ENCODE results near the gene CCDC148.
A peak's percentile ranks its signal among the peaks of the same experiment; 100 is the strongest.

CCDC148 gene

DNA sequence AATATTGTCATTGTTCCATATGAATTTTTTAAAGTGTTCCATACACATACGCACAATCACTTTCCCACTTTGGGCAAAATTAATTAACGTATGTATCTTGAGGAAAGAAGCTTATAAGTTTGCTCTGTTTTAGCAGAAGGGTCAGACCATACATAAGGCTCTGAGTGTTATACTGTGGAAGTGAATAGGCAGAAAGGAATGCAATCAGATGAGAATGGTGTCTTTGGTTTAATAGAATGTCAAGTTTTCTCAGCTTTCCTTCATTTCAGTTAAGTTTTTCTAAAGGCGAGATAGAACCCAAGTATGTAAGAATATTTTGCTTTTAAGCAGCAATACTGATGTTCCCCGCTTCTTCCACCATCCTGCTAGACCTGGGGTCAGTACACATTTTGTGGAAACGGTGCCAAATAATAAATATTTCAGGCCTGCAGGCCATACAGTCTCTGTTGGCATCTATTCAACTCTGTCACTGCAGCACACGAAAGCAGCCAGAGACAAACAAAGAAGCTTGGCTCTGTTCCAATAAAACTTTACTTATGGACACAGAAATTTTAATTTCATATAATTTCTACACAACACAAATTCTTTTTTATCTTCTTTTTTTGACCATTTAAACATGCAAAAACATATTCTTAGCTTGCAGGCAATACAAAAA is 254.3 kb downstream of the CCDC148 start:
- no peak for DNase-seq

DNA sequence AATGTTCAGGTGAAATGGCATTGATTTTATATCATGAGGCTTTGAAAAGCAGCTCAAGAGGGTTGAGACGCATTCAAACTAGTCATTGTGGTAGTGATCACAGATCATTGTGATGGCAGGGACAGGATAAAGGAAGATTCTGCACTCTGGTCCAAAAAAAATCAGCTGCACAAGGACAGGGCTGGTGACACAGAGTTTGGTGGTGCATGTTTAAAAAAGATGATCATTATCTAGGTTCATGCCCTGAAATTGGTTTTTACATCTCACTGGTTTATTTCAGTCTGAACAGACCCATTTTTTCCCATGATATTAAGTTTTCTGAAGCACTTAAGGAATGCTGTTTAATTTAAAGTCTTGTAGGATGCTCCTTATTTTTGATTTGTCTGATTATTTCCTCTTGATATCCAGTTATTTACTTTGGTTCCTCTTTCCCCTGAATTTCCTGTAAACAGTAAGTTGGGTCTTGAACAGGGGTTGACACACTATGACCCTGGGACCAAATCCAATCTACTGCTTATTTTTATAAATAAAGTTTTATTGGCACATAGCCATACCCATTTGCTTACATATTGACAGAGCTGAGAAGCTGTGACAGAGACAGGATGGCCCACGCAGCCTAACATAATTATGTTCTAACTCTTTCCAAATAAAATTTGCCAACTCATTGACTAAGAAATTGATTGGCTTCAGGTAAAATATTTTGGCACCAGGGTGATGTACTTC is 256.5 kb downstream of the CCDC148 start:
- no peak for DNase-seq

DNA sequence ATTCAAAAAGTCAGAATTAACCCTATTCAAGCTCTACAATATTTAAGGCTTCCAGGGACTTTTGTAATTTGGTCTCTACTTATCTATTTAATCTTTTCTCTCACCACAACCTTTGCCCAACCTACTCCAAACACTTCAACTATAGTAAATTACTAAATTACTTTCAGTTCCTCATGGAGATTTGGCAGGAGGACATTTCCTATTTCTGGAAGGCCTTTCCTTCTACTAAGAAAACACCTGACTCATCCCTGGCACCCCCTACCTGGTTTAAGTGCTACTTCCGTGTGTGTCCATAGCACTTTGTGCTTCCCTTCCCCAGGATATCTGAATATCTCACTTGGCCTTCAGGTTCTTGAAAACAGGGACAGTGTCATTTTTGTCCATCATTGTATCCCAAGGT is 258.6 kb downstream of the CCDC148 start:
- no peak for DNase-seq

DNA sequence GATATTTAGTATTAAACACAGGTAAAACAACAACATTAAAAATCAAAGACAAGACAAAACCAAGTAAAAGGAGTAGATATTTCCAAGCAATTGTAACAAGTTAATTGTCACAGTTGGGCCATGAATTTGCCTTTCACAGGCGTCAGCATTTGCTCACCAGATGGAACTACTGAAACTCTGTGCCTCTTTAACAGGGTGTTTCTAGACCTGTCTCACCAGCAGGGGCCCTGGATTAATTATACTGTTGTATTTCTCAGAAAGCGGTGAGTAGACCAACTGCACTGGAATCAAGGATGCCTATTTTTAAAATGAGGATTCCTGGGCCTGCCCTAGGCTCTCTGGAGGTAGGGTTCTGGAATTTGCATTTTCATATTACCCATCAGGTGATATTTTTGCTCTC is 262.3 kb downstream of the CCDC148 start:
- peak; percentile 39 for DNase-seq

DNA sequence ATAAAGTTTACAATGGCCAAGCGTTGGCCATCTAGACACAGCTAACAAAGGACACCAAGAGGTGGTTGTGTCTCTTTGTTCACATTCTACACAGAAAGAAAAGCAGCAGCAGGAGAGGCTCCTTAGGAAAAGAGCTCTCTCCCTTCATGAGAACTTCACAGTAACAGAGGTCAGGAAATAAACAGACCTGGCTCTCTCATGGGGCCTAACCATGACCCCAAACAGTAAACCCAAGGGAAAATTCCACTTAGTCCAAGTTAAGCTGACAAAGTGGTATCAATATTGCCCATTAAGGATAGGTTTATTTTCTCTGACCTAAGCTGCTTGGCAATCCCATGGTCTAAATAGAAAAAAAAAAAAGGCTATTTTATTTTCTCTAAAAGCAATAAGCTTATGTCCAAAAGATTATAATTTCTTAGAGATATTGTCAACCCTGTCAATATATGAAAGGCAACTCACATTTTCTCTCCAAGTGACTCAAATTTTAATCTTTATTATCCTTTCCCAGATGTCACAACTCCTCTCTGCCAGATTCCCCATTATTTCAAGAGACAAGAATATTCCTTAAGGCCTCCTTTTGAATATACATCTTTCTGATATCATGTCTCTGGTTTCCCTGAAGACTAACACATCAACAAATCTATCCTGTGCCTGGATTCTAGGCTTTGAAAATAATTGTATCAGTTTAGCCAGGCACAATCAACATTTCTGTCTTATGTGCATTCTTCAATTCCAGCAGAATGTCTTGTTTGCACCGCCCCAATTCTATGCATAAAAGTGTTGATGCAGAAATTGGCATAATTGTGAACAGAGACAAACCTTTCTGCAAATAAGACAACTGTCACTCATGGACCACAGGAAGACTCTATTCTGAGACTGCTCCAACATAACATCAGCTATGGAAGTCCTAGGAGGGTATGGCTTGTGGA is 263.8 kb downstream of the CCDC148 start:
- no peak for DNase-seq

DNA sequence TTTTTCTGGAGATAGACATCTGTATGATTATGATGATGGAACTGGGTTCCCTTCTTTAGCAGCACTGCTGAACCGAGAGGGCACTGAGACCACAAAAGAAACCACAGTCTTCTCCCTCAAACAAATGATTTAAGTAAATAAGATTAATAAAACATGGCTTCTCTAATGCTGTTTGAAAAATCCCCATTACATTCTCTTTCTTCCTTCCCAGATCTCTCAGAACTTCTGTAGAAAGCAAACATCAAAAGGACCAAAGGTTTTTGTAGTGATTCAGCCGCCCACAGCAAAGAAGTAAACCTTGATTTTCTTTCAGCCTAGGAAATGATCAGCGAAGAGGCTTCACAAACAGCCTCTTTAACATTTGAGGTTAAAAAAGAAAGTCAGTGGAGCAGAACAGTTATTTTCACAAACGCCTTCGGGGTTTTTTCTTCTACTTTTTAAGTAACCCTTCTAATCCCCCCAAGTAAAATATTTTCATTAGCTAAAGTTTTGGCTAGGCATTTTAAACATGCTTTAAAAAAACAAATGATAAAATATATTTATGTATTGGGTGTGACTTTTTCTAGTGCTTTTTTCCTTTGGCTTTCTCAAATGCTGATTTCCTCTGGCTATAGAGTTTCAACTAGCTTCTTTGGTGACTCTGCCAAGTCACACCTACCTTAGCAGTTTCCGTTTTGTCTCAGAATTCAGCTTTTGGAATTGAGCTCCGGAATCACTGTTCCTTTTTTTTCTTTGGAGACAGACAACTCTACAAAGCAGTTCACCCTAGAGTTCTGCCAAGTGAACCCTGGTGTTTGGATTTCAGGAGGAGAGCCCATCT is 265.3 kb downstream of the CCDC148 start:
- DNase-seq = peak; percentile 50

DNA sequence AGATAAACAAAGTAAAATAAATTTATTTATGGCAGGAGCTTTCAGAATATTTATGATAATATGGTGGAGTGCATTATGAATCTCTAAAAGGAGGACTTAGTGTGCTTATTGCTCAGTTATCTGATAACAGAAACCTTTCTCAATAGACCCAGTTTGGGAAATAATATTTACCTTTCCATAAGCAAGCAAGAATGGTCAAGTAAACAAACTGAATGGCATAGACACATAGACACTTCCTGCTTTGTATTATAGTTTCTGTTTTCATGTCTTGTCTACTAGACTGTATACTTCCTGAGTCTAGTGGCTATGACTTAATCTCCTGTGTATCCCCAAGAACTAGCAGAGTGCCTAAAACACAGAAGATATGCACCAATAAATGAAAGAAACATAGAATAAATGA is 267.0 kb downstream of the CCDC148 start:
- no peak for DNase-seq

DNA sequence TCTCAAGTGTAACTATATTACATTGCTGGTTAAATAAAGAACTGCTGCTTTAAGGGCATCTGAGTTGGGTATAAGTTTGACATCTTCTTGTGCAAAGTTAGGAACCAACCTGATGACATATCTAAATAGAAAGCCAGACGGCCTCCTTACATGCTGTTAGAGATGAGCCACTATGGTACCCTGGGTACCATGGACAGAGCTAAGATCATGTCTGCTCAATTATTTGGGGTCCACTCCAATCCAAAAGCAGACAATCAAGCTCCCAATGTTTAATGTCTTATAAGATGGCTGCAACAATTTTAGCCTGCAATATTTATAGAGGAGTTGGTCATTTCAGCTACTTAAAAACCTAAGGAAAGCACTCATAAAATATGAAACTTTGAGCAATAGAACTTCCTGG is 268.6 kb downstream of the CCDC148 start:
- DNase-seq = no peak

DNA sequence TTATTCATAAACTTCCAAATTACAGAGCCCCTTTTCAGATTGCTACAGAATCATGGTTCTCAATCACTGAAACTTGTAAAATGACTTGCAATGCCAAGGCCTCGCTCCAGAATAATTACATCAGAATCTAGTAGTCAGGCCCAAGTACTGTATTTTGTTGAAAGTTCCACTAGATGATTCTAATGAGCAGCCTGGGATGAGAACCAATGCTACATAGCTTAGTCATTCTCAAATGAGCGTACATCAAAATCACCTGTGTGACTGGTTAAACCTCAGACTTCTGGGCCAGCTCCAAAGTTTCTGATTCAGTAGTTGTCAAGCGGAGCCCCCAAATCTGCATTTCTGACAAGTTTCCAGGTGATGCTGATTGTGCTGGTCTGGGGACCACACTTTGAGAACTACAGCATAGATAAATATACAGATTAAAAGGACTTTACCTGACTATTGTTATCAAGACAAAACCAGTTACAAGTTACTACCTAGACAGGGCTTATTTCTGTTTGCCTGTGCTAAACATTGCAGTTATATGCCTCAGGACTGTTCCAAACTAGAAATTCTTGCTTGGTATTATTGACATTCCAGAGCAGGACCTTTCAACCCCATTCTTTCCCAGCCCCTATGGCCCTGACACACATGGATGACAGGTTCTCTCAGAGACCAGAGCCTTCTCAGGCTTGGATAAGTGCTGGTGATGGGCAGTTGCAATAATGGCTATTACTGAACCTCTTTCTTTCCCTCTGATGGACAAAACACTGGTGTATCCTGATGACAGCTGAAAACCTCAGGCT is 271.8 kb downstream of the CCDC148 start:
- DNase-seq = no peak

DNA sequence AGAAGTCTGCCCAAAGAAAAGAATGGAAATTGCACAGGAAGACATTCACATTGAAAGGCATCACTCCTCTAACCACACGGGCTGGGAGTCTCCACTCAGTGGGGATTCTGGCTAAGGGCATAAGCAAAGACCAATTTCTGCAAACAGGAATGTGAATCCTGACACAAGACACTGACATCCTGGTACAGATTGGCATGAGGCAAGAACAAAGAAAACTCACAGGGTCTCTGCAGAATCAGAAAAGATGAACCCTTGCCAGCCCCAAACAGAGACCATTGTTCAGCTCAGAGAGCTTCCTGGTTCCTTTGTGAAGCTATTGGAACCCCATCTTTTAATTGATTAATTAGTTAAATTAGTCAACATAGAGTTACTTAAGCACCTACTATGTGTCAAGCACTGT is 272.6 kb downstream of the CCDC148 start:
- DNase-seq = no peak

DNA sequence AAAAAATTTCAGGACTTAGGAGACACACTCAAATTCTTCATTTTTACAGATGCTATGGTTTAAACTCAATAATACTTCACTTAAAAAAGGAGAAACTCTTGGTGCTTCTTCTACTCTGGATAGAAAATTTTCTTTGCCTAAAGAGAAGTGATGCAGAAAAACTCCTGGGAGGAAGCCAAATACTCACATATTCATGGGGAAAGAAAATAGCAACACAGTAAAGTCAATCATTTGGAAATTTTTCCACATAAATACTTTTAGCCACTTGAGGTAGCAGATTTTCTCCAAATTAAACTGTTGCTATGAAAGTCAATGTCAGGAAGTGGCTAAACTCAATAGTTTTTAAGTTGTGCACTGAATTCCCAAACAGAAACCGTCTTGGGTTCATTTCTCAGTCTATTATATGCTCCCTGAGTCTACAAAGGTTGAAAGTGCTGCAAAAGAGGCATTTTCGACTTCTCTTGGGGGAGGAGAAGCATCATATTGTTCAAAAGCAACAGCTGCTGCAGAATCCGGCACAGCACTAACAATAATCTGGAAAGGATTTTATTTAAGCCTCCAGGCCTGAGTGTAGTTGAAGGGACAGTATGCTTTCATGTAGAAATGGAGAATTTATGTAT is 273.8 kb downstream of the CCDC148 start:
- DNase-seq = peak; percentile 9

DNA sequence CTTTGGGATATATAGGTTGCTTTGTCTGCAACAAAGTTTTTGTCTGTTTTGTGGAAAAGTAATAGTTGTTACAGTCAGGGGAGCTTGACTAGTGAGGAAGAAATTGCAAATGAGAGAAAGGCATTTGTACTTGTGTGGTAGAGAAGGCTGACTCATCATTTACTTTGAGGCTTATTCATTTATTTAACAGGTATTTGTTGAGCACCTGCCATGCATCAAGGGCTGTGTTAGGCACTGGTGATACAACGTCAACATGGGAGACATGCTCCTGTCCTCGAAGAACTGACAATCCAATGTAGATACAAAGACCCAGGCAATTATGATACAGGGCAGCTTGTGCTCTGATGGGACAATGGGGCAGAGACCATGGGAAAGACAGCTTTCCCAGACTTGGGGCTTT is 275.4 kb downstream of the CCDC148 start:
- DNase-seq = no peak

DNA sequence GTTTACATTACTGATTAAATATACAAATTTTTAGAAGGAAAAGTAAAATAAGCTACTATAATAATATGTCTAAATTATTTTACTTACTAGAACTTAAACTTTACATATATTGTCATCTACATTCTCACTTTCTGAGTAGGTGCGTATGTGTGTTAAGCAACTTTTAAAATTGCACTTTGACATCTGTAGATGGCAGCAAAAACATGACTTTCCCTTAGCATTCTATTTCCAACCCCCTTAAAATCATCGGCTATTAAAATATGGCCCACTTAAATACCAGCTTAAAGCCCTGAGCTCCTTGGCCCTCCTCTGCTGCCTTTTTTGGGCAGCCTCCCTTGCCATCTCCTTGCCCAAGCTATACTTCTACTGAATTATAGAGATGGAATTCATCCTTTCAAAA is 276.9 kb downstream of the CCDC148 start:
- DNase-seq = peak; percentile 50

DNA sequence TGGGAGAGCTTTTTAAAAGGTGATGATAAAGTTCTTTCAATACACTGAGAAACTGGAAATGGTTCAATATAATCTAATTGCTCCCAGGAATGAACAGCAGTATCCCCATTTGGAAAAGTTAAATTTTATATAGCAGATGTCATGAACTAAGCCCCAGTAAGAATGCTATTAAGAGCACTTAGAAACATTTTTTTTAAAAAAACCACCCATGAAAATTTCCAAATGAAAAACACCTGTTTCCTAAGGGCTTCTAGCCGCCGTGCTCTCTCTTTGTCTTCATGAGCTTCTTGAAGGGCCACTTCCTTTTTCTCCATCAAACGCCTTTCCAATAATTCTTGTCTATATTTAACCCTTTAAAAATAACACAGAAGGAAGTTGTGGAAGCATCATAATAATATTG is 277.9 kb downstream of the CCDC148 start:
- DNase-seq = no peak

DNA sequence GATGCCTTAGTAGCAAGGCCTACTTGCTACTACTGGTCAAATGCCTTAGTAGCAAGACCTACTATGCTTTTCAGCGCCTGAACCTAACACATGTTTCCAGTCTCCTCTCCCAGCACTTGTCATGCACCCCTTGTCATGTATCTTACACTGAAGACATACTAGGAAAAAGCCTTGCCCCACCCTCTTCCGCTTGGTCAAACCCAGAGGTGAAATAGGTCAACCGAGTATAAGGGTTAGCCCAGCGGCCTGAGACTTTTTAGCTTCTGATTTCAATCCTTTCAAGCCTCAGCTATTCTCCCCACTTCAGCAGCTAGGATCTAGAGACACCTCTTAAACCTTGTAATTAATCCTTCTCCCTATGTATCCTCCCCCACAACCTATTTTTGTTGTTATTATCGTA is 281.6 kb downstream of the CCDC148 start:
- DNase-seq = no peak

DNA sequence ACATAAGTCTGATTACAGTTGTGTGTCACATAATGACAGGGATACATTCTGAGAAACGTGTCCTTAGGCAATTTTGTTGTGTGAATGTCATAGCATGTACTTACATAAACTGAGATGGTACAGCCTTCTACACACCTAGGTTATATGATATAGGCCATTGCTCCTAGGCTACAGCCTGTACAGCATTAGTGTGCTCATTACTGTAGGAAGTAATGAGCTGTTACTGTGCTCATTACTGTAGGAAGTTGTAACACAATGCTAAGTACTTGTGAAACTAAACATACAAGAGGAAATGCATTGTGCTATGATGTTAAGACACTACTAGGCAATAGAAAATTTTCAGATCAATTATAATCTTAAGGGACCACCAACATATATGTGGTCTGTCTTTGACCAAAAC is 282.1 kb downstream of the CCDC148 start:
- DNase-seq = no peak

DNA sequence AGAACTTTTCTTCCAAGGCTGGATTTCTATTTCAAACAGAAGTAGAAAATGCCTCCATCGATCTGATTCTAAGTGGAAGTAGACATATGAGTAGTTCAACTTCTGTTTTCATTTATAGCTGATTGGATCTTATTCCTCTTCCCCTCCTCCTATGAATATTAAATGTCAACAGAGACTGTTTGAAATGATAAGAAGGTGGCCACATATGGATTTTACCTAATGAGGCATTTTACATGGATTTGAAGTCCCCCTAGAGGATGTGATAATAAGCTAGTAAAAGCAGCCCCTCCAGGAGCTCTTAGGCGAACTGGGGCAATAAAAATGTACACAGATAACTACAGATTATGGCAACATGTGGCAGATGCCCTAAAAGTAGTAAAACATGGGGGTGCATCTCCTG is 283.8 kb downstream of the CCDC148 start:
- peak; percentile 59 for DNase-seq

DNA sequence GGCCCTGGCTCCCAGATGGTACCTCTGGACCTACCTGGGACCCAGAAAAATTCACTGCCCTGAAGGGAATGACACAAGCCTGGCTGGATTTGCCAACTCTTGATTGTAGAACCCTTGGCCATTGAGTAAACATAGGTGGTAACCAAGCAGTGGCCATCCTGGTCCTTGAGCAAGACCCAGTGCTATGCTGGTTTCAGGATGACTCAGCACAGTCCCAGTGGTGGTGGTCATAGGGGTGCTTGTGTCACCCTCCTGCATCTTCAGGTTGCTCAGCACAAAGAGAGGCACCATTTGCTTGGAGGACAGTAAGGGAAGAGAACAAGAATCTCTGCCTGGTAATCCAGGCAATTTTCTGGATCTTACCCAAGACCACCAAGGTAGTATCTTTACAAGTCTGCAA is 302.0 kb downstream of the CCDC148 start:
- no peak for DNase-seq

DNA sequence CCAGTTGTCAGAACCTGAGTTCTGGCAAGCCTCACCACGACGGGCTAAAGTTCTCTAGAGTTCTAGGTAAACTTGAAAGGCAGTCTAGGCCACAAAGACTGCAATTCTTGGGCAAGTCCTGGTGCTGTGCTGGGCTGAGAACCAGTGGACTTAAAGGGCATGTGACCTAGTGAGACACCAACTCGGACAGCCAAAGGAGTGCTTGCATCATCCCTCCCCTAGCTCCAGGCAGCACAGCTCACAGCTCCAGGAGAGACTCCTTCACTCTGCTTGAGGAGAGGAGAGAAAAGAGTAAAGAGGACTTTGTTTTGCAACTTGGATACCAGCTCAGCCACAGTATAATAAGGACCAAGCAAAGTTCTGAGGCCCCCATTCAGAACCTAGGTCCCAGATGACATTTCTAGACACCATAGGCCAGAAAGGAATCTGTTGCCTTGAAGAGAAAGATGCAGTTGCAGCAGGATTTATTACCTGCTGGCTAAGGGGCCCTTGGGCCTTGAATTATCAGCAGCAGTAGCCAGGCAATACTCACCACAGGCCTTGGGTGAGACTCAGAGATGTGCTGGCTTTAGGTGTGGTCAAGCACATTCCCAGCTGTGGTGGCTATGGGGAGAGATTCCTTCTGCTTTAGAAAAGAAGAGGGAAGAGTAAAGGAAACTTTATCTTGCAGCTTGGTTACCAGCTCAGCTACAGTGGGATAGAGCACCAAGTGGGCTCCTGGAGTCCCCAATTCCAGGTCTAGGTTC is 303.1 kb downstream of the CCDC148 start:
- no peak for DNase-seq

DNA sequence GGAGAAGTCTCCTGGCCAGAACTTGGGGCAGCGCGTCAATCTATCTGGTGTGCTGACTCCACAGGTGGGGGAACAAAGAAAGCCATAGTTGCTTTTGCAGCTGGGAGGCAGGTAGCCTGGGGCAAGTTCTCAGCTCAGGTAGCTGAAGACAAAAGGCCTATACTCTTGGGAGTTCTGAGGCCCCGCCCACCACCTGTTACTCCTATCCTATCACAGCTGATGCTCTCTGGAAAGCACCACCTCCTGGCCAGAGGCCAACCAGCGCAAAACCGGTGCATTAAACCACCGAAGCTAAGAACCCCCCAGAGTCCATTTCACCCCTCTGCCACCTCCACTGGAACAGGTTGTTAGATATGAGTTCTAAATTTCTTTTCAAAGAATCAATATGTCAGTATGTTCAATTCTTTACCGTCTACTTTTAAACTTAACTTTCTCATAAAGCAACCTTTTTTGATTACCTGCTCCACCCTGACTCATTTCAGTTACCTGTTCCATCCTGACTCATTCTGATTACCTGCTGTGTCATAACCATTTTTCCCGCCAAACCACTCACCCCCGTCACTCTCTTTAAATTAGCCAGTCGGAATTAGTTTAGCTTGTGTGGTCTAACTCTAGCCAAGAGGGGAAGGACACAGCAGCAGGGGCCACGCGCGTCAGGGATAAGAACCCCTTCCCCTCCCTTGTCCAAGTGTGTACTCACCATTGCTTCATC is 311.5 kb downstream of the CCDC148 start:
- peak; percentile 32 for DNase-seq

Measured in NCI-H2171 treated with DMSO at 0.1 percent for 48 hours (cell line).